K562 (cell line): ENCODE results near the gene MCAT. TPM values are rescaled to one million over a fixed set of nuclear protein-coding genes. Genes with fewer than 3 reads are reported as not detected.
A peak's percentile ranks its signal among the peaks of the same experiment; 100 is the strongest.
"Not testable (repeated sequence)": the region's sequence is repeated elsewhere in the genome, so short reads cannot be mapped to it uniquely, and the experiment has no call there.

Experiments used
- ARID1B ChIP-seq: fragments of 450-650 bp; IDR thresholded peaks from 2 replicates; pipeline ENCODE4 v1.6.1; 2016; ENCODE audit warnings: antibody characterized with exemption, mild to moderate bottlenecking, inconsistent platforms
- CREM ChIP-seq: IDR thresholded peaks from 2 replicates; pipeline ENCODE4 v1.6.1; 2014; ENCODE audit warnings: antibody characterized with exemption, low read depth
- CTBP1 ChIP-seq: fragments of 450-650 bp; IDR thresholded peaks from 2 replicates; pipeline ENCODE4 v1.6.1; 2016; ENCODE audit warnings: borderline replicate concordance
- DPF2 ChIP-seq: fragments of 450-650 bp; IDR thresholded peaks from 2 replicates; pipeline ENCODE4 v1.6.1; 2016
- FOS ChIP-seq: IDR thresholded peaks from 3 replicates; pipeline ENCODE4 v1.6.1; 2011; ENCODE audit not compliant: insufficient read length; ENCODE audit errors: extremely low read depth
- FOXK2 ChIP-seq, 2 experiments: fragments of 450-650 bp; IDR thresholded peaks in 1 of 2; conservative IDR thresholded peaks in 1 of 2; 2 replicates each; pipeline ENCODE4 v1.6.1; 2016; ENCODE audit warnings: low read depth in 2 of 2, mild to moderate bottlenecking in 1 of 2
- GABPB1 ChIP-seq: sonication (generic); formaldehyde crosslinking; IDR thresholded peaks from 2 replicates; pipeline ENCODE4 v1.8.0; 2022; ENCODE audit warnings: mild to moderate bottlenecking, missing genetic modification reagents
- JUND ChIP-seq, 2 experiments: IDR thresholded peaks; 2 replicates in 1 of 2; 3 replicates in 1 of 2; pipeline ENCODE4 v1.6.1; 2011; ENCODE audit warnings: borderline replicate concordance in 2 of 2, low read depth in 2 of 2, low read length in 2 of 2, improper control_type of control experiment in 1 of 2, missing biosample characterization in 1 of 2, missing genetic modification characterization in 1 of 2, missing genetic modification reagents in 1 of 2
- MAX ChIP-seq: sonication (generic); formaldehyde crosslinking; IDR thresholded peaks from 2 replicates; pipeline ENCODE4 v1.9.0; 2022; ENCODE audit warnings: mild to moderate bottlenecking, missing genetic modification reagents
- MYNN ChIP-seq, 2 experiments: sonication (generic); formaldehyde crosslinking in 1 of 2; IDR thresholded peaks; 2 replicates each; pipeline versions ENCODE4 v1.5.0 to v1.6.1; 2016 to 2020; ENCODE audit warnings: antibody characterized with exemption in 1 of 2, missing genetic modification reagents in 1 of 2
- POLR2AphosphoS5 ChIP-seq: IDR thresholded peaks from 2 replicates; pipeline ENCODE4 v1.6.1; 2011; ENCODE audit warnings: mild to moderate bottlenecking, low read depth, low read length, moderate library complexity; ENCODE audit not compliant: control insufficient read depth, insufficient read depth
- ZEB2 ChIP-seq: fragments of 450-650 bp; IDR thresholded peaks from 2 replicates; pipeline ENCODE4 v1.6.1; 2016
- ZNF175 ChIP-seq: fragments of 200-800 bp; sonication (Bioruptor generic); IDR thresholded peaks from 2 replicates; pipeline ENCODE4 v1.6.1; 2016; ENCODE audit warnings: low read depth, mild to moderate bottlenecking, missing genetic modification characterization, missing compliant biosample characterization
- ZNF316 ChIP-seq: fragments of 450-650 bp; IDR thresholded peaks from 2 replicates; pipeline ENCODE4 v1.6.1; 2016
- ZNF318 ChIP-seq, 2 experiments: fragments of 450-650 bp; IDR thresholded peaks; 2 replicates each; pipeline ENCODE4 v1.6.1; 2016; ENCODE audit warnings: mild to moderate bottlenecking in 2 of 2, borderline replicate concordance in 1 of 2, low read depth in 1 of 2, moderate library complexity in 1 of 2
- polyA plus RNA-seq, 8 experiments: library from polyadenylated mRNA; depleted of rRNA in 4 of 8; stranded (reverse) in 5 of 8; unstranded in 3 of 8; fragments of >200 nt; fragmentation: Nextera tagmentation in 2 of 8; fragmentation: Illumina TruSeq in 1 of 8; extraction: Ambion mirVana in 2 of 8; extraction: Trizol in 1 of 8; gene quantifications; 2 replicates each; pipeline versions ENCODE4 v1.2.1 to v1.2.3, GENCODE V29; 2011 to 2014; ENCODE audit warnings: inconsistent platforms in 1 of 8, missing spikeins in 1 of 8
- total RNA-seq, 7 experiments: library from RNA; depleted of rRNA in 6 of 7; stranded (reverse); fragments of >200 nt in 6 of 7; fragmentation: Illumina TruSeq in 2 of 7; extraction: Trizol in 2 of 7; gene quantifications; 2 replicates each; pipeline versions ENCODE4 v1.2.1 to v1.2.3, GENCODE V29; 2011 to 2021; ENCODE audit warnings: low replicate concordance in 1 of 7
- TF ChIP-seq, protein P1 (sequence below): sonication (generic); formaldehyde crosslinking; IDR thresholded peaks from 2 replicates; pipeline ENCODE4 v1.9.0; 2022; ENCODE audit warnings: mild to moderate bottlenecking, missing genetic modification reagents
- TF ChIP-seq, protein P2 (sequence below): sonication (generic); formaldehyde crosslinking; IDR thresholded peaks from 2 replicates; pipeline ENCODE4 v1.5.0; 2020; ENCODE audit warnings: missing genetic modification reagents

MCAT gene
- total and polyA plus RNA-seq, 9 of the 15 experiments (the other 6 are each of a cell fraction or from before 2014, with no cell fraction given) = 3.3 to 27.8 (median 13.9) TPM

DNA sequence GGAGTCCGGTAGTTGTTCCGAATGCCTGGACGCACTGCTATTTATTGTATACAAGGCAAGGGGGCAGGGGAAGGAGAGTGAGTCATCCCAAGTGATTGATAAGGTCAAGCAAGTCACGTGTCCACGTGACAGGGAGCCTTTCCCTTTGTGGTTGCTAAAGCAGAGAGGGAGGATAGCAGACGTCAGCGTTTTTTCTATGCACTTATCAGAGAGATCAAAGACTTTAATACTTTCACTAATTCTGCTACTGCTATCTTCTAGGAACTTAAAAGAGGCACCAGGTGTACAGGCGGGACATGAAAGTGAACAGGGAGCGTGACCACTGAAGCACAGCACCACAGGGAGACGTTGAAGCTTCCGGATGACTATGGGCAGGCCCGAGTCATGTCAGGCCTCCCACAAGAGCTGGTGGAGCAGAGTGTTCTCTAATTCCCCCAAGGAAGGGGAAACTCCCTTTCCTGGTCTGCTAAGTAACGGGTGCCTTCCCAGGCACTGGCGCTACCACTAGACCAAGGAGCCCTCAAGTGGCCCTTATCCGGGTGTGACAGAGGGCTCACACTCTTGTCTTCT lies 39.1 kb downstream of the MCAT start (continued):
- TF ChIP-seq ZNF318 (IDR thresholded peaks at IDR 0.05; ENCODE audit: borderline replicate concordance in 1 of 2, low read depth in 1 of 2) (peak in 1 of 2 experiments; percentile 88; a peak in 2 of 4 replicates), MYNN (IDR thresholded peaks at IDR 0.05) (peak; percentile 48; the same call in 1 of the 2 replicates), ZNF316 (peak; percentile 95), FOS (peak; percentile 39), GABPB1 (CRISPR knock-in tag) (peak; percentile 53; the same call in 1 of the 2 replicates), CREM (peak; percentile 56; the same call in 1 of the 2 replicates), JUND (IDR thresholded peaks at IDR 0.05; ENCODE audit: borderline replicate concordance, low read depth, low read length) (peak; percentile 98), JUND (tag; IDR thresholded peaks at IDR 0.05; ENCODE audit: borderline replicate concordance, low read depth, low read length) (peak; percentile 98; the same call in 2 of the 3 replicates), POLR2AphosphoS5 (0 out of 2 replicates have a peak, but pooled peaks have one; percentile 22), DPF2 (peak; percentile 83), CTBP1 (0 out of 2 replicates have a peak, but pooled peaks have one; percentile 12), ZNF175 (CRISPR knock-in tag) (0 out of 2 replicates have a peak, but pooled peaks have one; percentile 61), MAX (CRISPR knock-in tag) (peak; percentile 62), ZEB2 (0 out of 2 replicates have a peak, but pooled peaks have one; percentile 29), ARID1B (peak; percentile 68), FOXK2 (conservative IDR thresholded peaks at IDR 0.05 in 1 of 2, IDR thresholded peaks at IDR 0.05 in 1 of 2; ENCODE audit: low read depth in 2 of 2) (peak; percentile 77 to 81; a peak in 3 of 4 replicates)
- TF ChIP-seq MYNN (CRISPR knock-in tag; IDR thresholded peaks at IDR 0.05) = not testable (repeated sequence)
- TF ChIP-seq, protein P1, sequence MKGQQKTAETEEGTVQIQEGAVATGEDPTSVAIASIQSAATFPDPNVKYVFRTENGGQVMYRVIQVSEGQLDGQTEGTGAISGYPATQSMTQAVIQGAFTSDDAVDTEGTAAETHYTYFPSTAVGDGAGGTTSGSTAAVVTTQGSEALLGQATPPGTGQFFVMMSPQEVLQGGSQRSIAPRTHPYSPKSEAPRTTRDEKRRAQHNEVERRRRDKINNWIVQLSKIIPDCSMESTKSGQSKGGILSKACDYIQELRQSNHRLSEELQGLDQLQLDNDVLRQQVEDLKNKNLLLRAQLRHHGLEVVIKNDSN = peak; percentile 92
- TF ChIP-seq, protein P2, sequence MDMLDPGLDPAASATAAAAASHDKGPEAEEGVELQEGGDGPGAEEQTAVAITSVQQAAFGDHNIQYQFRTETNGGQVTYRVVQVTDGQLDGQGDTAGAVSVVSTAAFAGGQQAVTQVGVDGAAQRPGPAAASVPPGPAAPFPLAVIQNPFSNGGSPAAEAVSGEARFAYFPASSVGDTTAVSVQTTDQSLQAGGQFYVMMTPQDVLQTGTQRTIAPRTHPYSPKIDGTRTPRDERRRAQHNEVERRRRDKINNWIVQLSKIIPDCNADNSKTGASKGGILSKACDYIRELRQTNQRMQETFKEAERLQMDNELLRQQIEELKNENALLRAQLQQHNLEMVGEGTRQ = peak; percentile 84
